Thyroid gland (tissue), 4 donors: ENCODE data around the gene DOK3.

Source experiments
- CTCF ChIP-seq, 6 experiments: fragments of 200-600 bp in 3 of 6; fragments of 450-650 bp in 3 of 6; sonication (generic) in 3 of 6; IDR thresholded peaks; one replicate each; pipeline ENCODE4 v1.5.1; 2016 to 2019; ENCODE audit warnings: antibody characterized with exemption in 6 of 6, mild to moderate bottlenecking in 2 of 6, inconsistent platforms in 1 of 6, moderate library complexity in 1 of 6
- POLR2A ChIP-seq, 2 donors: fragments of 450-650 bp; IDR thresholded peaks; one replicate each; pipeline ENCODE4 v1.6.1; 2017; ENCODE audit warnings: antibody characterized with exemption in 2 of 2, mild to moderate bottlenecking in 2 of 2, moderate library complexity in 1 of 2

- TF ChIP-seq CTCF (IDR thresholded peaks at IDR 0.05), result no peak
- TF ChIP-seq POLR2A (IDR thresholded peaks at IDR 0.05), result no peak
Observed at GRCh38 chr5:177547736-177548135, 38.1 kb upstream of the DOK3 start.
